ENCODE data around the gene OR2J2.
"Not testable (repeated sequence)": the region's sequence is repeated elsewhere in the genome, so short reads cannot be mapped to it uniquely, and the experiment has no call there.

OR2J2 gene

DNA sequence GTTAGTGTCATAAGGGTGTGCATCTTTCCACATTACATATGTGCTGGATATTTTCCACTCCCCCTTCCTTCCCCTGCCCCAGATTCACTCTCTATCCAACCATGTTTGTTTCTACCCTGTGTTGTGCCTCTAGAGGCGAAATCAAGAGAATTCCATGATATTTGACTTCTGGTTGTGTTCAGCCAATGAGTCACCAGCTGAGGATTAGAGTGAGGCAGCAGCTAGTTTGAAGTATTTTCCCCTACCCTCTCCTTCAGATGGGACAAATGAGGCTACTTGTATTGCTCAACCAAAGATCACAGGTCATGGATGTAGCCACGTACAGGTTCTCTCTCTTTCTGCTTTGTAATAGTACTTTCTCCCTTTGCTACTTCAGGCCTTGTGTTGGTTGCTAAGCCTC, 24.5 kb upstream of the OR2J2 start:
- Histone ChIP-seq H3K27ac (no peak overlapping the region), H3K4me3 (no peak overlapping the region)
- no peak for DNase-seq (ENCODE audit: low spot score)
- TF ChIP-seq, protein P1, sequence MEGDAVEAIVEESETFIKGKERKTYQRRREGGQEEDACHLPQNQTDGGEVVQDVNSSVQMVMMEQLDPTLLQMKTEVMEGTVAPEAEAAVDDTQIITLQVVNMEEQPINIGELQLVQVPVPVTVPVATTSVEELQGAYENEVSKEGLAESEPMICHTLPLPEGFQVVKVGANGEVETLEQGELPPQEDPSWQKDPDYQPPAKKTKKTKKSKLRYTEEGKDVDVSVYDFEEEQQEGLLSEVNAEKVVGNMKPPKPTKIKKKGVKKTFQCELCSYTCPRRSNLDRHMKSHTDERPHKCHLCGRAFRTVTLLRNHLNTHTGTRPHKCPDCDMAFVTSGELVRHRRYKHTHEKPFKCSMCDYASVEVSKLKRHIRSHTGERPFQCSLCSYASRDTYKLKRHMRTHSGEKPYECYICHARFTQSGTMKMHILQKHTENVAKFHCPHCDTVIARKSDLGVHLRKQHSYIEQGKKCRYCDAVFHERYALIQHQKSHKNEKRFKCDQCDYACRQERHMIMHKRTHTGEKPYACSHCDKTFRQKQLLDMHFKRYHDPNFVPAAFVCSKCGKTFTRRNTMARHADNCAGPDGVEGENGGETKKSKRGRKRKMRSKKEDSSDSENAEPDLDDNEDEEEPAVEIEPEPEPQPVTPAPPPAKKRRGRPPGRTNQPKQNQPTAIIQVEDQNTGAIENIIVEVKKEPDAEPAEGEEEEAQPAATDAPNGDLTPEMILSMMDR (IDR thresholded peaks at IDR 0.05) = no peak

DNA sequence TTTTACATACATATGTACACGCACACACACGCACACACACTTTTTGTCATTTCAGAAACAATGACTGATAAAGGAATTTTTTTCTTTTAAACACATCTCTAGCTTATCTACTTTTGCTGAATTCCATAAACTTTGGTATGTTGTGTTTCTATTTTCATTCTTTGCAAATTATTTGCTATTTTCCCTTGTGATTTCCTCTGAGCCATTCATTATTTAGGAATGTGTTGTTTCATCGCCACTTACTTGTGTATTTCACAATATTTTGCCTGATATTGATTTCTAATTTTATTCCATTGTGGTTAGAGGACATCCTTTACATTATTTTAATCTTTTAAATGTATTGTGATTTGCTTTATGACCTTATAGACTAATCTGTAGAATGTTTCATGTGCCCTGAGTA, 23.6 kb upstream of the OR2J2 start:
- H3K27ac ChIP-seq = no peak overlapping the region
- H3K4me3 ChIP-seq = no peak overlapping the region
- no peak for DNase-seq (ENCODE audit: low spot score)
- TF ChIP-seq, protein P1 (IDR thresholded peaks at IDR 0.05) = no peak

DNA sequence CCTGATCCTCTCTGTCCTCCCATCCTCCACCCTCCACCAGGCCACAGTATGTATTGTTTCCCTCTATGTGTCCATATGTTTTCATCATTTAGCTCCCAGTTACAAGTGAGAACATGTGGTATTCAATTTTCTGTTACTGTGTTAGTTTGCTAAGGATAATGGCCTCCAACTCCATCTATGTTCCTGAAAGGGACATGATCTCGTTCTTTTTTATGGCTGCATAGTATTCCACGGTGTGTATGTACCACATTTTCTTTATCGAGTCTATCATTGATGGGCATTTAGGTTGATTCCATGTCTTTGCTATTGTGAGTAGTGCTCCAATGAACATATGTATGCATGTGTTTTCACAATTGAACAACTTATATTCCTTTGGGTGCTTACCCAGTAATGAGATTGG, 21.3 kb upstream of the OR2J2 start:
- not testable (repeated sequence) for H3K27ac ChIP-seq; H3K4me3 ChIP-seq; DNase-seq (ENCODE audit: low spot score)

DNA sequence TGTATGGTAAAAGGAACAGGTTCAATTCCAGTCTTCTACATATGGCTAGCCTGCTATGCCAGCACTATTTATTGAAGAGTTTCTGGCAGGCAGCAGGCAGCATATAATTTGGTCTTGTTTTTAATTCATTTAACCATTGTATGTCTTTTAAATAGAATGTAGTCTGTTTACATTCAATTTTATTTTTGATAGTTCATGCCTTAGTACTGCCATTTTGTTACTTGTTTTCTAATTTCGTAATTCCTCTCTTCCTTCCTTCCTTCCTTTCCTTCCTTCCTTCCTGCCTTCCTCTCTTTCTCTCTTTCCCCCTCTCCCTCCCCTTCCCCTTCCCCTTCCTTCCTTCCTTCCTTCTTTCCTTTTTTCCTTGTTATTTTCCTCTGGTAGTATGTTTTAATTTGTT, 17.6 kb upstream of the OR2J2 start:
- TF ChIP-seq, protein P1 (IDR thresholded peaks at IDR 0.05) = no peak
- DNase-seq (ENCODE audit: low spot score) = no peak
- H3K4me3 ChIP-seq = no peak overlapping the region
- H3K27ac ChIP-seq = no peak overlapping the region

DNA sequence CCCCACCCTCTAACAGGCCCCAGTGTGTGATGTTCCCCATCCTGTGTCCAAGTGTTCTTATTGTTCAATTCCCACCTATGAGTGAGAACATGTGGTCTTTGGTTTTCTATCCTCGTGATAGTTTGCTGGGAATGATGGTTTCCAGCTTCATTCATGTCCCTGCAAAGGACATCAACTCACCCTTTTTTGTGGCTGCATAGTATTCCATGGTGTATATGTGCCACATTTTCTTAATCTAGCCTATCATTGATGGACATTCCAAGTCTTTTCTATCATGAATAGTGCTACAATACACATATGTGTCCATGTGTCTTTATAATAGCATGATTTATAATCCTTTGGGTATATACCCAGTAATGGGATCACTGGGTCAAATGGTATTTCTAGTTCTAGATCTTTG, 15.5 kb upstream of the OR2J2 start:
- H3K4me3 ChIP-seq; H3K27ac ChIP-seq; DNase-seq (ENCODE audit: low spot score): not testable (repeated sequence)

DNA sequence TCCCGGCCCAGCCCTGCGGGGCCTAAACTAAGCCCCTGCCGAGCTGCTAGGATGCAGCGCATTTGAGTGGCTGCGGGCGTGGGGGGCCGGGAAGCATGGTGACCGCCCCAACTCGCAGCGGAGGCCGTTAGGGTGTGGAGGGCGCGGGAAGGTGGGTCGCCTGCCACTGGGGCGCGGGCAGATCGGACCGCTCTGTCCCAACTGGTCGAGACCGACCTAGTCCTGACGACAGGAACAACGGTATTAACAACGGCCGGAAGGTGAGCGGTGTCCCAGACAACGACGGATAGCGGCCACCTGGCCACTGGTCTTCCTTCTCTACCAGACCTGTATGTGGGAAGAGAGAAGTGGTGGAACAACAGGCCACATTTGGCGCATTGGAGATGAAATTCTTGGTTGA, 10.8 kb upstream of the OR2J2 start:
- not testable (repeated sequence) for H3K4me3 ChIP-seq; DNase-seq (ENCODE audit: low spot score); H3K27ac ChIP-seq

DNA sequence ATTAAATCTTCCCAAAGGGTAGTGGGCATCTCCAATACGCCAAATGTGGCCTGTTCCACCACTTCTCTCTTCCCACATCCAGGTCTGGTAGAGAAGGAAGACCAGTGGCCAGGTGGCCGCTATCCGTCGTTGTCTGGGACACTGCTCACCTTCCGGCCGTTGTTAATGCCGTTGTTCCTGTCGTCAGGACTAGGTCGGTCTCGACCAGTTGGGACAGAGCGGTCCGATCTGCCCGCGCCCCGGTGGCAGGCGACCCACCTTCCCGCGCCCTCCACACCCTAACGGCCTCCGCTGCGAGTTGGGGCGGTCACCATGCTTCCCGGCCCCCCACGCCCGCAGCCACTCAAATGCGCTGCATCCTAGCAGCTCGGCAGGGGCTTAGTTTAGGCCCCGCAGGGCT, 5.1 kb upstream of the OR2J2 start:
- DNase-seq (ENCODE audit: low spot score); H3K27ac ChIP-seq; H3K4me3 ChIP-seq: not testable (repeated sequence)

DNA sequence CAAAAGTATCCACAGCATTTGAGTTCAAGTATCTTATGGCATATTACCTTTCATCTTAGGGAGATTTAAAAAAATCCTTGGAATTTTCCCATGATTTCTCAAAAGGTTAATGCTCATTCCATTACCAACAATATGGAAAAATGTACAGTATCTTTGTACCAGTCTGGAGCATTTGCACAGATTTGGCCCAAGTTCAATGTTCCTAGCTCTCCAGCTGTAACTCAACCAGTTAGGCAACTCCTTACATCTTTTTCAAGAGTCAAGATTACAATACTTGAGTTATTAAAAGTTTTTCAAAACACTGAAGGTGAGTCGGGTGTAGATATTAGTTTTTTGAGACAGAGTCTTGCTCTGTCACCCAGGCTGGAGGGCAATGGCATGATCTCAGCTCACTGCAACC, 1.0 kb downstream of the OR2J2 start:
- no peak overlapping the region for H3K4me3 ChIP-seq
- TF ChIP-seq, protein P1 (IDR thresholded peaks at IDR 0.05) = no peak
- DNase-seq (ENCODE audit: low spot score) = no peak
- H3K27ac ChIP-seq = no peak overlapping the region

DNA sequence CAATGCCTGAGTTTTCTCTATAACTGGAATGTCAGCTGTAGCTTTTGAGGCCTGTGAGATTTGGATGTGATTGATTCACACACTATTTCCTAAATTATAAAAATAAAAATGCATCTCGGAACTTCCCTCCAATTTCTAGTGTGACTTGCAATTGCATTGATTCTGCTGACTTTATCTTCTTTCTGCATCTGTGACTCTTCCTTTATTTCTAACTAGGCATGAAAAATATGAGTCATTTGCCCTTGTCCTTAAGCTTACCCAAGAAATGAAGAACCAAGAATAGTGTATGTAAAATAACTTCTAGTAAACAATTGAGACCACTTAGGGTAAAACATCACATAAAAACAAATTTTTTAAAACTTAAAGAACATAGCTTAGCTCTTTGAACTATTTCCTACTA, 12.9 kb downstream of the OR2J2 start:
- Histone ChIP-seq H3K4me3 (no peak overlapping the region), H3K27ac (no peak overlapping the region)
- no peak for DNase-seq (ENCODE audit: low spot score)
- TF ChIP-seq, protein P1 (IDR thresholded peaks at IDR 0.05) = no peak

DNA sequence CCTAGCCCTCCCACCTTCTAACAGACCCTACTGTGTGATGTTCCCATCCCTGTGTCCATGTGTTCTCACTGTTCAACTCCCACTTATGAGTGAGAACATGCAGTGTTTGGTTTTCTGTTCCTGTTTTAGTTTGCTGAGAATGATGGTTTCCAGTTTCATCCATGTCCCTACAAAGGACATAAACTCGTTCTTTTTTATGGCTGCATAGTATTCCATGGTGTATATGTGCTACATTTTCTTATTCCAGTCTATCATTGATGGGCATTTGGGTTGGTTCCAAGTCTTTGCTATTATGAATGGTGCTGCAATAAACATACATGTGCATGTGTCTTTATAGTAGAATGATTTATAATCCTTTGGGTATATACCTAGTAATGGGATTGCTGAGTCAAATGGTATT, 18.0 kb downstream of the OR2J2 start:
- H3K4me3 ChIP-seq; DNase-seq (ENCODE audit: low spot score); H3K27ac ChIP-seq: not testable (repeated sequence)
